H1 (cell line): ENCODE data around the gene EIF4EBP3. TPM values are rescaled to one million over a fixed set of nuclear protein-coding genes. Genes with fewer than 3 reads are reported as not detected.

Experiments used
- ATF2 ChIP-seq: IDR thresholded peaks from 2 replicates; pipeline ENCODE4 v1.6.1; 2012; ENCODE audit warnings: low read length, inconsistent platforms
- BCL11A ChIP-seq, 2 experiments: IDR thresholded peaks; one replicate each; pipeline ENCODE4 v1.6.1; 2011; ENCODE audit warnings: low read depth in 2 of 2, low read length in 2 of 2, mild to moderate bottlenecking in 2 of 2
- CHD7 ChIP-seq: fragments of 300-600 bp; sonication (generic); IDR thresholded peaks from 2 replicates; pipeline ENCODE4 v1.7.1; 2012; ENCODE audit warnings: low read length, moderate library complexity, mild to moderate bottlenecking, inconsistent platforms; ENCODE audit not compliant: insufficient replicate concordance
- KDM1A ChIP-seq: fragments of 200-600, 300-600 bp; sonication (generic); IDR thresholded peaks from 2 replicates; pipeline ENCODE4 v1.7.1; 2016; ENCODE audit warnings: mild to moderate bottlenecking, low read length, borderline replicate concordance
- KDM4A ChIP-seq: IDR thresholded peaks from one replicate; pipeline ENCODE4 v1.7.1; 2012; ENCODE audit warnings: low read depth, mild to moderate bottlenecking, moderate library complexity, low read length, inconsistent platforms; ENCODE audit not compliant: severe bottlenecking
- PHF8 ChIP-seq: fragments of 200-600 bp; sonication (generic); conservative IDR thresholded peaks from 2 replicates; pipeline ENCODE4 v1.7.1; 2012; ENCODE audit warnings: low read depth, mild to moderate bottlenecking, inconsistent platforms, low read length, moderate library complexity
- TBP ChIP-seq: IDR thresholded peaks from 2 replicates; pipeline ENCODE4 v1.6.1; 2011; ENCODE audit warnings: low read depth, low read length, improper control_type of control experiment
- polyA plus RNA-seq, 7 experiments: library from polyadenylated mRNA; depleted of rRNA in 3 of 7; stranded (reverse) in 5 of 7; unstranded in 2 of 7; fragments of >200 nt in 5 of 7; fragments of 200-250 nt in 2 of 7; gene quantifications; 1 replicate in 5 of 7; 2 replicates in 1 of 7; 4 replicates in 1 of 7; pipeline versions ENCODE4 v1.2.1 to v1.2.3, GENCODE V29; 2011 to 2013; ENCODE audit warnings: missing spikeins in 2 of 7, mixed read lengths in 2 of 7
- total RNA-seq: library from RNA; stranded (reverse); fragmentation: NEBNext Ultra II Directional; extraction: Animal tissue kit (Norgen Biotek cat#: 25700); gene quantifications from 2 replicates; pipeline ENCODE4 v1.2.1, GENCODE V29; 2021

Gene EIF4EBP3
- total and polyA plus RNA-seq, 2 of the 8 experiments (the other 6 are each of a cell fraction or from before 2014, with no cell fraction given), result 11.1 to 11.7 TPM

GRCh38 chr5:140564196-140565023 is 16.9 kb downstream of the EIF4EBP3 start, which contains the start of the genes APBB3 and SLC35A4 (continued):
- TF ChIP-seq ATF2 (0 out of 2 replicates have a peak, but pooled peaks have one; percentile 66), CHD7 (no peak), KDM1A (no peak; the same call in 1 of the 2 replicates), TBP (peak; percentile 74), PHF8 (peak; percentile 82), KDM4A (peak; percentile 96), BCL11A (IDR thresholded peaks at IDR 0.05; ENCODE audit: low read depth in 2 of 2, low read length in 2 of 2) (no peak)
